SK-N-DZ (cell line): ENCODE data around the gene CNTNAP2.

Experiments used
- DNase-seq: peaks from one replicate; pipeline ENCODE4 v3.0.0-alpha.2; 2015; ENCODE audit warnings: low spot score

The CNTNAP2 gene

GRCh38 chr7:147235645-147236382 lies 1119.2 kb downstream of the CNTNAP2 start:
- no peak for DNase-seq

- DNase-seq: no peak
Measured at GRCh38 chr7:147240468-147240867, 1123.9 kb downstream of the CNTNAP2 start.

- peak; percentile 43 for DNase-seq
Measured at GRCh38 chr7:147245274-147245673, 1128.7 kb downstream of the CNTNAP2 start.

GRCh38 chr7:147249956-147250355 lies 1133.4 kb downstream of the CNTNAP2 start:
- no peak for DNase-seq

- no peak for DNase-seq
Measured at GRCh38 chr7:147251751-147252325, 1135.2 kb downstream of the CNTNAP2 start.

- no peak for DNase-seq
Measured at GRCh38 chr7:147261693-147262092, 1145.1 kb downstream of the CNTNAP2 start.

- no peak for DNase-seq
Measured at GRCh38 chr7:147265528-147265927, 1148.9 kb downstream of the CNTNAP2 start.

GRCh38 chr7:147276106-147276505 lies 1159.5 kb downstream of the CNTNAP2 start:
- no peak for DNase-seq

- DNase-seq: no peak
Measured at GRCh38 chr7:147276783-147277370, 1160.3 kb downstream of the CNTNAP2 start.

GRCh38 chr7:147279514-147279913 lies 1162.9 kb downstream of the CNTNAP2 start:
- DNase-seq: no peak

GRCh38 chr7:147279964-147280374 lies 1163.4 kb downstream of the CNTNAP2 start:
- no peak for DNase-seq

- no peak for DNase-seq
Measured at GRCh38 chr7:147282204-147282603, 1165.6 kb downstream of the CNTNAP2 start.

- DNase-seq: no peak
Measured at GRCh38 chr7:147296201-147296600, 1179.6 kb downstream of the CNTNAP2 start.

- DNase-seq: no peak
Measured at GRCh38 chr7:147296986-147297385, 1180.4 kb downstream of the CNTNAP2 start.

GRCh38 chr7:147298611-147299043 lies 1182.0 kb downstream of the CNTNAP2 start:
- no peak for DNase-seq

- DNase-seq: no peak
Measured at GRCh38 chr7:147300293-147300692, 1183.7 kb downstream of the CNTNAP2 start.

GRCh38 chr7:147304376-147304775 lies 1187.8 kb downstream of the CNTNAP2 start:
- DNase-seq: no peak

GRCh38 chr7:147305827-147306226 lies 1189.2 kb downstream of the CNTNAP2 start:
- no peak for DNase-seq

GRCh38 chr7:147308539-147308938 lies 1191.9 kb downstream of the CNTNAP2 start:
- no peak for DNase-seq

GRCh38 chr7:147311336-147311735 lies 1194.7 kb downstream of the CNTNAP2 start:
- DNase-seq: no peak

GRCh38 chr7:147321504-147321903 lies 1204.9 kb downstream of the CNTNAP2 start:
- no peak for DNase-seq

- DNase-seq: no peak
Measured at GRCh38 chr7:147332988-147333387, 1216.4 kb downstream of the CNTNAP2 start.

GRCh38 chr7:147363101-147363500 lies 1246.5 kb downstream of the CNTNAP2 start:
- no peak for DNase-seq
